ENCODE data around the gene PTPRN2. TPM values are rescaled to one million over a fixed set of nuclear protein-coding genes. Genes with fewer than 3 reads are reported as not detected.

The PTPRN2 gene
- polyA plus RNA-seq, 1 of the 3 experiments (the other 2 are of a cell fraction): 4.0 TPM

- TF ChIP-seq MAX (IDR thresholded peaks at IDR 0.05; ENCODE audit: low read depth) (no peak), TAF1 (IDR thresholded peaks at IDR 0.05; ENCODE audit: borderline replicate concordance, low read depth, low read length) (no peak), RCOR1 (IDR thresholded peaks at IDR 0.05; ENCODE audit: low read length) (no peak), FOSL2 (IDR thresholded peaks at IDR 0.05; ENCODE audit: borderline replicate concordance, low read depth) (no peak), RXRA (IDR thresholded peaks at IDR 0.05; ENCODE audit: borderline replicate concordance, low read depth) (no peak), CTCF (IDR thresholded peaks at IDR 0.05) (no peak), REST (IDR thresholded peaks at IDR 0.05; ENCODE audit: low read depth, low read length) (no peak), PBX3 (IDR thresholded peaks at IDR 0.05) (no peak), FOXJ3 (CRISPR knock-in tag; IDR thresholded peaks at IDR 0.05) (no peak), CHD2 (IDR thresholded peaks at IDR 0.05; ENCODE audit: low read length, partially characterized antibody) (no peak), USF1 (IDR thresholded peaks at IDR 0.05; ENCODE audit: borderline replicate concordance, low read depth) (no peak), RFX5 (IDR thresholded peaks at IDR 0.05; ENCODE audit: low read length) (no peak), MXI1 (IDR thresholded peaks at IDR 0.05; ENCODE audit: low read depth, low read length) (no peak), USF2 (IDR thresholded peaks at IDR 0.05; ENCODE audit: borderline replicate concordance, low read depth, low read length) (no peak)
- ChIA-PET CTCF (no interaction called here), POLR2A (no interaction called here)
- Histone ChIP-seq H3K27ac (ENCODE audit: low read depth in 2 of 2, low read length in 1 of 2) (no peak overlapping the region), H3K4me1 (ENCODE audit: control insufficient read depth in 1 of 2, insufficient read depth in 2 of 2, low read depth in 1 of 2, low read length in 1 of 2) (no peaks in the 10 kb centered on the region; a peak in 1 of 4 replicates), H3K4me3 (ENCODE audit: low read depth in 2 of 2, low read length in 1 of 2) (no peak overlapping the region), H3K79me2 (ENCODE audit: insufficient read depth) (no peaks in the 10 kb centered on the region), H3K36me3 (replicated peaks in 1 of 2; ENCODE audit: control insufficient read depth in 1 of 2, insufficient read depth in 2 of 2, low read length in 1 of 2) (no peaks in the 10 kb centered on the region), H3F3A (replicated peaks; ENCODE audit: insufficient read depth) (no peaks in the 10 kb centered on the region), H3K9me2 (no peaks in the 10 kb centered on the region), H3K9me3 (peaks cover 10% of the 10 kb centered on the region; the same call in 1 of the 2 replicates), H3K27me3 (ENCODE audit: insufficient read depth) (no peaks in the 10 kb centered on the region), H3K9ac (no peak overlapping the region), H3K4me2 (no peak overlapping the region), H2AFZ (ENCODE audit: low read depth) (no peak overlapping the region), H4K20me1 (ENCODE audit: insufficient read depth) (no peaks in the 10 kb centered on the region)
- 49% methylated on average over 7 of the region's 7 CpGs for WGBS (ENCODE audit: low lambda C conversion rate)
- no peak for DNase-seq
Measured at GRCh38 chr7:158255558-158255957, 332.1 kb downstream of the PTPRN2 start.
